PC-3 (cell line): ENCODE measurements around the gene NR1D1. TPM values are rescaled to one million over a fixed set of nuclear protein-coding genes. Genes with fewer than 3 reads are reported as not detected.

ENCODE experiments used
- ATAC-seq: fragments of 200-7000 bp; cut with Tn5 transposase; 2 replicates; pipeline ENCODE4 v1.9.1; 2020; ENCODE audit warnings: mild to moderate bottlenecking, moderate library complexity
- BruUV-seq: library from RNA; stranded (reverse); fragments of 400-500 nt; replicated peaks from 2 replicates; lab custom pipeline; 2021; lab: Mats Ljungman, UMichigan
- CTCF ChIA-PET: fragments of 300-600 bp; sonication (Branson Sonifier 250); formaldehyde crosslinking; loops from one replicate; lab custom pipeline; 2022; ENCODE audit warnings: antibody characterized with exemption; lab: Charles Lee
- POLR2A ChIA-PET: fragments of 300-600 bp; sonication (Branson Sonifier 250); formaldehyde crosslinking; loops from one replicate; lab custom pipeline; 2022; ENCODE audit warnings: antibody characterized with exemption; ENCODE audit not compliant: unreplicated experiment; lab: Charles Lee
- DNase-seq: peaks from one replicate; pipeline ENCODE4 v3.0.0-alpha.2; 2015
- H2AFZ ChIP-seq: fragments of 300-600 bp; sonication (generic); 2 replicates; pipeline ENCODE4 v1.6.0; 2016; ENCODE audit warnings: antibody characterized with exemption, low read length
- H3F3A ChIP-seq: fragments of 300-600 bp; sonication (generic); one replicate; pipeline ENCODE4 v1.6.0; 2017; ENCODE audit warnings: antibody characterized with exemption, low read length, control low read depth, mild to moderate bottlenecking; ENCODE audit not compliant: unreplicated experiment
- H3K27ac ChIP-seq: fragments of 300-600 bp; sonication (generic); 2 replicates; pipeline ENCODE4 v1.5.1; 2016; ENCODE audit warnings: mild to moderate bottlenecking, low read length
- H3K27me3 ChIP-seq: fragments of 300-600 bp; sonication (generic); 2 replicates; pipeline ENCODE4 v1.6.1; 2016; ENCODE audit warnings: low read length, mixed read lengths
- H3K36me3 ChIP-seq: fragments of 300-600 bp; sonication (generic); 2 replicates; pipeline ENCODE4 v1.6.1; 2016; ENCODE audit warnings: low read depth, mixed run types, low read length, mixed read lengths
- H3K4me1 ChIP-seq: fragments of 300-600 bp; sonication (generic); 2 replicates; pipeline ENCODE4 v1.5.1; 2016; ENCODE audit warnings: low read length; ENCODE audit not compliant: insufficient read depth
- H3K4me2 ChIP-seq: fragments of 300-600 bp; sonication (generic); 2 replicates; pipeline ENCODE4 v1.6.0; 2016; ENCODE audit warnings: low read length
- H3K4me3 ChIP-seq: fragments of 300-600 bp; sonication (generic); 2 replicates; pipeline ENCODE4 v1.5.1; 2016; ENCODE audit warnings: mild to moderate bottlenecking, low read length, mixed read lengths
- H3K79me2 ChIP-seq: fragments of 300-600 bp; sonication (generic); 2 replicates; pipeline ENCODE4 v1.6.1; 2017; ENCODE audit warnings: low read length, mixed read lengths
- H3K9ac ChIP-seq: fragments of 300-600 bp; sonication (generic); 2 replicates; pipeline ENCODE4 v1.6.0; 2016; ENCODE audit warnings: mild to moderate bottlenecking, low read length
- H3K9me2 ChIP-seq: fragments of 300-600 bp; sonication (generic); replicated peaks from 2 replicates; pipeline ENCODE4 v1.6.1; 2016; ENCODE audit warnings: mixed run types, low read length, mixed read lengths
- H3K9me3 ChIP-seq: fragments of 300-600 bp; sonication (generic); 2 replicates; pipeline ENCODE4 v1.6.1; 2016; ENCODE audit warnings: low read length, mixed read lengths
- H4K20me1 ChIP-seq: fragments of 300-600 bp; sonication (generic); 2 replicates; pipeline ENCODE4 v1.6.1; 2016; ENCODE audit warnings: low read length, mixed read lengths
- EZH2 ChIP-seq: fragments of 300-600 bp; sonication (generic); IDR thresholded peaks from one replicate; pipeline ENCODE4 v1.6.1; 2017; ENCODE audit warnings: antibody characterized with exemption, mild to moderate bottlenecking, low read length; ENCODE audit not compliant: unreplicated experiment
- EZH2phosphoT487 ChIP-seq: fragments of 300-600 bp; sonication (generic); IDR thresholded peaks from 2 replicates; pipeline ENCODE4 v1.6.1; 2018; ENCODE audit warnings: mild to moderate bottlenecking, antibody characterized with exemption, low read length, borderline replicate concordance
- intact Hi-C: fragments of 100-400 bp; cut with micrococcal nuclease; formaldehyde crosslinking; loops from 2 replicates; pipeline ENCODE4 v1.9.0; 2023
- total RNA-seq: library from RNA; depleted of rRNA; stranded (reverse); fragments of >200 nt; gene quantifications from 2 replicates; pipeline ENCODE4 v1.2.3, GENCODE V29; 2014
- TF ChIP-seq, protein P1 (sequence below): fragments of 300-600 bp; sonication (generic); conservative IDR thresholded peaks from 2 replicates; pipeline ENCODE4 v1.5.1; 2017; ENCODE audit warnings: antibody characterized with exemption, low read depth, mild to moderate bottlenecking, low read length

Gene NR1D1
- total RNA-seq, 1 experiment from 2014 or later = 7.1 TPM

DNA sequence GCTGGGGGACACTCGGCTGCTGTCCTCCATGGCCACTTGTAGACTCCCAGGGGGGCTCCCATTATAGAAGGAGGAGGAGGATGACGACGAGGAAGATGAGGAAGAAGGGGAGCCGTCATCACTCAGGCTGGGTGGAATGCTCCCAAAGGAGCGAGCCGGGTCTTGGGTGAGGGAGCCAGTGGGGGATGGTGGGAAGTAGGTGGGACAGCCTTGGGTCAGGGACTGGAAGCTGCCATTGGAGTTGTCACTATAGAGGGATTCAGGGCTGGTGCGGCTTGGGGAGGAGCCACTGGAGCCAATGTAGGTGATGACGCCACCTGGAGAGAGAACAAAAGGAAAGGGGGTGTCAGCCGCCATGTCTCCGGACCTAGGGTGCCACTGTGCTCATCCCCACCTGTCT, 3.3 kb downstream of the NR1D1 start:
- H3F3A ChIP-seq = no peaks in the 10 kb centered on the region
- POLR2A ChIA-PET = no interaction called here
- no peak overlapping the region for H3K4me2 ChIP-seq
- peaks cover 29% of the 10 kb centered on the region for H3K4me1 ChIP-seq
- H4K20me1 ChIP-seq = peaks cover 6% of the 10 kb centered on the region
- H3K4me3 ChIP-seq = no peak overlapping the region
- DNase-seq (no peak), ATAC-seq (no peak)
- no peaks in the 10 kb centered on the region for H3K9me3 ChIP-seq
- H3K79me2 ChIP-seq = peaks cover 23% of the 10 kb centered on the region
- no TSS peak for BruUV-seq
- H2AFZ ChIP-seq = no peak overlapping the region
- intact Hi-C loops = no loop called here
- peaks cover 8% of the 10 kb centered on the region for H3K36me3 ChIP-seq
- no peaks in the 10 kb centered on the region for H3K27me3 ChIP-seq
- no peak overlapping the region for H3K27ac ChIP-seq
- no peak overlapping the region for H3K9ac ChIP-seq
- TF ChIP-seq, protein P1, sequence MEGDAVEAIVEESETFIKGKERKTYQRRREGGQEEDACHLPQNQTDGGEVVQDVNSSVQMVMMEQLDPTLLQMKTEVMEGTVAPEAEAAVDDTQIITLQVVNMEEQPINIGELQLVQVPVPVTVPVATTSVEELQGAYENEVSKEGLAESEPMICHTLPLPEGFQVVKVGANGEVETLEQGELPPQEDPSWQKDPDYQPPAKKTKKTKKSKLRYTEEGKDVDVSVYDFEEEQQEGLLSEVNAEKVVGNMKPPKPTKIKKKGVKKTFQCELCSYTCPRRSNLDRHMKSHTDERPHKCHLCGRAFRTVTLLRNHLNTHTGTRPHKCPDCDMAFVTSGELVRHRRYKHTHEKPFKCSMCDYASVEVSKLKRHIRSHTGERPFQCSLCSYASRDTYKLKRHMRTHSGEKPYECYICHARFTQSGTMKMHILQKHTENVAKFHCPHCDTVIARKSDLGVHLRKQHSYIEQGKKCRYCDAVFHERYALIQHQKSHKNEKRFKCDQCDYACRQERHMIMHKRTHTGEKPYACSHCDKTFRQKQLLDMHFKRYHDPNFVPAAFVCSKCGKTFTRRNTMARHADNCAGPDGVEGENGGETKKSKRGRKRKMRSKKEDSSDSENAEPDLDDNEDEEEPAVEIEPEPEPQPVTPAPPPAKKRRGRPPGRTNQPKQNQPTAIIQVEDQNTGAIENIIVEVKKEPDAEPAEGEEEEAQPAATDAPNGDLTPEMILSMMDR = no peak
- CTCF ChIA-PET = no interaction called here
- H3K9me2 ChIP-seq = no peaks in the 10 kb centered on the region

DNA sequence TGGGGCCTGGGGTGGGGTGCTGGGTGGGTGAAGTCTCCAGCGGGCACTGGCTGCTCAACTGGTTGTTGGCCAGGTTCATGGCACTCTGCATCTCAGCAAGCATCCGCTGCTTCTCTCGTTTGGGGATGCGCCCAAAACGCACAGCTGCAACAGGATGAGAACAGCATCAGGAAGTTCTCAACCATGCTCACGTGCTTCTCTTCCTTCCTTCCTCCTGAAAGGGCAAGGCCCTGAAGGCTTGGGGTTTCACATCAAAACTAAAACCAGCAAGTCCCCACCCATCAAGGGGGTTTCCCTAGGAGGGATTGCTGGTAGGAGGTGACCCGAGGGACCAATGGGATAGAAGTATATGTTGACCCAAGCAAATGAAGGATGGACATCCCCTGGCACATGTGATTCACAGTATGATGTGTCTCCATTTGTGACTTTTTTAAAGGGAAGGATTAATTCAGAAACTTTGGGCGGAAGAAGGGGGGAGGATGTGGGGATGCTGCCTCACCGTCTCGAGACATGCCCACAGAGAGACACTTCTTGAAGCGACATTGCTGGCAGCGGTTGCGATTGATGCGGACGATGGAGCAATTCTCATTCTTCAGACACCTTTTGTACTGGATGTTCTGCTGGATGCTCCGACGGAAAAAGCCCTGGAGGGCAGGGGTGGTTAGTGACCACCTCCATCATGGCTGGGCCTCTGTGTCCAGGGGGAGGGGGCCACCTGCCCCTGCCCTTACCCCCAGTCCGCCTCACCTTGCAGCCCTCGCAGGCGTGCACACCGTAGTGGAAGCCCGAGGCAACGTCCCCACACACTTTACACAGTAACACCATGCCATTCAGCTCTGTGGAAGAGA, 4.2 kb downstream of the NR1D1 start:
- H3K27ac ChIP-seq = no peak overlapping the region
- POLR2A ChIA-PET = no interaction called here
- H3K79me2 ChIP-seq = peaks cover 23% of the 10 kb centered on the region
- peaks cover 19% of the 10 kb centered on the region for H3K4me1 ChIP-seq
- H3K9ac ChIP-seq = no peak overlapping the region
- no peak overlapping the region for H3K4me3 ChIP-seq
- no peaks in the 10 kb centered on the region for H3K9me3 ChIP-seq
- H3K4me2 ChIP-seq = no peak overlapping the region
- no peaks in the 10 kb centered on the region for H3F3A ChIP-seq
- no peaks in the 10 kb centered on the region for H3K9me2 ChIP-seq
- no peak for TF ChIP-seq EZH2phosphoT487
- TF ChIP-seq, protein P1 = no peak
- no peak for TF ChIP-seq EZH2
- H2AFZ ChIP-seq = no peak overlapping the region
- no TSS peak for BruUV-seq
- H3K36me3 ChIP-seq = peaks cover 8% of the 10 kb centered on the region
- ATAC-seq (no peak), DNase-seq (no peak)
- CTCF ChIA-PET = no interaction called here
- intact Hi-C loops = no loop called here
- peaks cover 6% of the 10 kb centered on the region for H4K20me1 ChIP-seq
- no peaks in the 10 kb centered on the region for H3K27me3 ChIP-seq

DNA sequence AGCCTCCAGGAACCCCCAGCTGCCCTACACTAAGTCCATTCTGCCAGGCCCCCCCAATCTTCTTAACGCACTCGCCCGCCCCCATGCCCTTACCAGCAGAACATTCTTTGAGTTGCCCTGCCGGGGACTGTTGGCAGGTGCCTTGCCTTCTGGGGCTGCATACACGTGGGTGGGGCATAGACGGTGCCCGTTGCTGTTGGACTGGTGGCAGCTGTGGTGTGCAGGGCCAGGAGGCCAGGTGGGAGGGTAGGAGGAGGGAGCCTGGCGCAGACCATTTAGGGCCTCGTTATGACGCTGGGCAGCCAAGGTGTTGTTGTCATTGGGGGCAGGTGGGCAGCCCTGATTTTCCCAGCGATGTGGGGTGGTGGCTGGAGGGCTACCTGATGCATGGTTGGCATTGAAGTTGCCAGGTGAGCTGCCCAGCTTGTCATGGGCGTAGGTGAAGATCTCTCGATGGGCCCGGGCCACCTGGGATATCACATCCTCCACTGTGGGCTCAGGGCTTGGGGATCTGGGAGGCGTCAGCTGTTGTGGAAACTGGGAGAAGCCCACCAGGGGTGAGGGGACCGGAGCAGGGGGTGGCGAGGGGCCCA, 4.9 kb downstream of the NR1D1 start:
- ChIA-PET CTCF (no interaction called here), POLR2A (no interaction called here)
- Histone ChIP-seq H3K36me3 (peaks cover 8% of the 10 kb centered on the region), H3K27ac (no peak overlapping the region), H3K4me3 (no peak overlapping the region), H4K20me1 (peaks cover 6% of the 10 kb centered on the region), H3F3A (no peaks in the 10 kb centered on the region), H3K4me2 (no peak overlapping the region), H3K4me1 (peaks cover 19% of the 10 kb centered on the region), H3K27me3 (no peaks in the 10 kb centered on the region), H3K9me3 (no peaks in the 10 kb centered on the region), H2AFZ (no peak overlapping the region), H3K9ac (no peak overlapping the region), H3K79me2 (peaks cover 23% of the 10 kb centered on the region), H3K9me2 (no peaks in the 10 kb centered on the region)
- DNase-seq = no peak
- ATAC-seq = no peak
- no TSS peak for BruUV-seq
- intact Hi-C loops = no loop called here
- TF ChIP-seq, protein P1 = no peak
- TF ChIP-seq EZH2phosphoT487 (no peak), EZH2 (no peak)
